NCI-H1436 treated with DMSO at 0.1 percent for 48 hours (cell line): ENCODE results near the gene WASF2.
"Not testable (repeated sequence)": the region's sequence is repeated elsewhere in the genome, so short reads cannot be mapped to it uniquely, and the experiment has no call there.

Experiments
- DNase-seq: peaks from one replicate; lab custom pipeline; 2025; lab: John Stamatoyannopoulos, UW

WASF2 gene

DNA sequence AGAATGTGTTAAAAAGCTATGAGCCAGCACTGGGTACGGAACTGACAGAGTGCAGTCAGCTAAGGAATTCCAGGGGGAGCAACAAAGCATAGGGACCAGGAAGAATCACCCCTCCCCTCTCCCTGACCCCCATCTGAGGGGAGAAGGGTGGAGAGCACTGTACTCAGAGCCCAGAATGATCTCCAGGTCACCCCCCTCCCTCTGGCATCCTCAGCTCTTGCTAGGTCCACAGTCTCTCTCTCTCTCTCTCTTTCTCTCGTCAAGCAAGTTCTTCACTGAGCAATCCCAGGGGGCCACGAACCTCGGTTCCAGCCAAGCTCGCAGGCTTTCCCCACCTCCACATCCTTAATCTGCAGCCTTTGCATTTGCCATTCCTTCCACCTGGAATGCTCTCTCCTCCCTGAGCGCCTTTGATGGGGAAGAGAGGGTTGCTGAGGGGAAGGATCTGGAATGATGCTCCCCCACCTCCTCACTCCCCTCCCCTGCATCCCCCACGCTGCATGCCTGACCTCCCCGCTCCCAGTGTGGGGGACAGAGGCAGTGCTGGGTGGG is 6.7 kb upstream of the WASF2 start:
- no peak for DNase-seq

DNA sequence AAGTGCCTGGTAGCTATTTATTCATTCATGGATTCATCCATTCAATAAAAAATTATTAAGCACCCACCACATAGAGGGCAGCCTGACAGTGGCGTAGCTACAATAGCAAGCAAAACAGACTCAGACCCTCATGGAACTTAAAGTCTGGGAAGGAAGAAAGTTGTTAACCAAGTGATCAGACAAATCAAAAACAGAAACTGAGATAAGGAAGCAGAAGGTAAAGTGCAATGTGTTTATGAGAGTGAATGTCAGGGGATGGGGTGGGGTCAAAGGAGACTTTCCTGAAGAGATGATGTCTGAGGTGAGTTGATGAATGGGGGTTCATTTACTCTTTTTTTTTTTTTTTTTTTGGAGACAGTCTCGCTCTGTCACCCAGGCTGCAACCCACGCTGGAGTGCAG is 2.8 kb upstream of the WASF2 start:
- DNase-seq: no peak

DNA sequence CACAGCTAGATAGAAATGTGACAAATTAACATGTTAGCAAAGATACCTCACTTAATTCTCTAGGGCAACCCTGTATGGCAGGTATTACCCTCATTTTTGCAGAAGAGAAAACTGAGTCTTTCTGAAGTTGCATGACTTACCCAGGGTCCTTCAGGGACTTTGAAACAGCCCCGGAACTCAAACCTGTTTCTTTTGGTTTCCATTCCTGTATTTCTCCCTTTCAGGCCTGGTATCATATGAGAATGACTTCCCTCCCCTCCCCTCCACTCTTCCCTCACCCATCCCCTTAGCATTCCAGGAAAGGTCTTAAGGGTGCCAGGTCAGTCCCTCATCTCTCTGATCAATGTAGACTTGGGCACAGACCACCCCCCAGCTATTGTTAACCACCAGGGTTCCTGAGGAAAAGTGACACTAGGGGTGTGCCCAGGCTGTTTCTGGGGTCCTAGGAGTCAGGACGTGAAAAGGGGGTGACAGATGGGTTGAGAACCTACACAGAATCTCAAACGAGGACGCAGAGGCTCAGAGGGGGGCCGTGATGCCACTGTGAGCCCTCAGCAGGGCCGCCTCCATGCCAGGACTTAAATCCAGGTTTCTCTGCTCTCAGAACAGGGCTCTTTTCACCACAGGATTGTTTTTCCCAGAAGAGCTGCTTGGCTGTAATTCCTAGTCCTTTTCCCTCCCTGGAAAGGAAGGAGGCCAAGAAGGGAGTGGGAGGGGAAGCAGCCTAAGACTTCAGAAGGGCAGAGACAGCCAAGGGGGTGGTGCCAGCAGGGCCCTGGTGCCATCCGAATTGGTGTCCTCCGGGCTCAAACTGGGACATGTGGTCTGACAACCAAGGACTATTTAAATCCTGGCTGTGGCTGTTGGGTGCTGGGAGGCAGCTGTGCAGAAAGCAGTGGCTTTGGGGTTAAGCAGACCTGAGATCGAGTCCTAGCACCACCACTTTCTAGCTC is 2.1 kb upstream of the WASF2 start:
- DNase-seq: no peak

DNA sequence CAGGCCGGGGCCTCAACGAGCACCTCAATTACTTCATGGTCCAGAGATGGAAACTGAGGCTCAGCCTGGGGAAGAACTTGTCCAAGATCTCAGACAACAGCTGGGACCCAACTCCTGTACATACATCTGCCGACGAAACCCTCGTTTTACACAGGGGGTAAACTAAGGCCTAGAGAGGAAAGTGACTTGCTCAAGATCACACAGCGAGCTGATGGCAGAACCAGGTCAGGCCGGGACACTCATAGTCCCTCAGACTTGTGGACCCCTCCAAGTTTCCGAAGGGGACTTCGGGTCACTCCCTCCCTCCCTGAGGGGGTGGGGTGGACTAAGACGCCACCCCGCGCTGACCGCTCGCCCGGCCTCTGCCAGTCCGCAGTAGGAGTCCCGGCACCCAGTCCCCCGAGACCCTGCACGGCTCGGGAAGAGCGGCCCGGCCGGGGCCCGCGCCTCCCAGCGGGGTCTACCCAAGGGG is 430 bp downstream of the WASF2 start:
- no peak for DNase-seq

DNA sequence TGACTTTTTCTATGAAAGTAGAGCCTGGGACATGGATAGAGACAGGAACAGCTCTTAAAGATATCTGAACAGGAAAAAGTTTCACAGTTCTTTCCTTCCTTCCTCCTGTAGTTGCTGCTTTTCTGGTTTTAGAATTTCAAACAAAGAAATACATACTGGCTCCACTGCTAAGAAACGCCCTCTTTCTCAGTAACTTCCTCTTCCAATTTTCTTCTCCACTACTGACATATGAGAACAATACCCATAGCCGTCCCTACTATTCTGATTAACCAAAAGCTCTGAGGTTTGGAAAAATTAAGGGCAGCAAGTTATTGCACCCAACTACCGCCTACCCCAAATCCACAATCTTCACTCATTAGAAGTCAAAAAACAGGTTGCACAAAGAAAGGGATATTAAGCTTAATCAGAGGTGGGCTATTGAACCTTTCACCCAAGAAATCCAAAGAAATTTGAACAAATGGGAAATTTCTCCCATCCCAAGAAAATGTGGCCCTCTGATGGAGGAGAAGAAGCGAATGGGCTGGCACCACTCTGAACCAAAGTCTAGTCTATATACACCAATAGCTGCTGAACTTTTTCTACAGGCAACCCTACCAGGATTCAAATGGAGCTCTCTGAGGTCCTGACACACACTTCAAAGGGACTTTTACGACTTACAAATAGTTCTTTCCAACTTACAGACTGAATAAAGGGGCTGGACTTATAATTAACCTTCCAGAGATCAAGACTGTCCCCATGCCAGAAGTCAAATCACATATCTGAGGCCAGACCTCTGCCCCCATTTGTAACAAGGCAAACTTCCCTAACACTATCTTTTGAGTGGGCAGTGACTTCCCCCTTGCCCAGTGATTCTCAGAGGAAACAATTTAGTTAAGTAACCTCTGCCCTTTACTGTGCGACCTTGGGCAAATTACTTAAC is 1.7 kb downstream of the WASF2 start:
- DNase-seq: no peak

DNA sequence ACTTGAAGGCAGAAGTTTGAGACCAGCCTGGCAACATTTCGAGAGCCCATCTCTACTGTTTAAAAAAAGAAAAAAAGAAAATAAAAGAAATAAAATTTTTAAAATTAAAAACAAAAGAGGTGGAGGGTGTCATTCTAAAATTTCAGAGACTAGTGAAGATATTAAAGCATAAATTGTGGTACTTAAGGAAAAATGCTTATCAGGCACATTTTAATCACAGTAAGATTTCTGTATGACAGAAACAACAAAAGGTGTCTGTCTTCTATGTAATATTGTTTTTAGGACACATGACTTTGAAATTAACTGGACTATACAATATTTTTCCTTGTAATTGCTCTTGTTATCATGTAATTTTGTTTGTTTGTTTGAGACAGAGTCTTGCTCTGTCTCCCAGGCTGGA is 4.6 kb downstream of the WASF2 start:
- DNase-seq: no peak

DNA sequence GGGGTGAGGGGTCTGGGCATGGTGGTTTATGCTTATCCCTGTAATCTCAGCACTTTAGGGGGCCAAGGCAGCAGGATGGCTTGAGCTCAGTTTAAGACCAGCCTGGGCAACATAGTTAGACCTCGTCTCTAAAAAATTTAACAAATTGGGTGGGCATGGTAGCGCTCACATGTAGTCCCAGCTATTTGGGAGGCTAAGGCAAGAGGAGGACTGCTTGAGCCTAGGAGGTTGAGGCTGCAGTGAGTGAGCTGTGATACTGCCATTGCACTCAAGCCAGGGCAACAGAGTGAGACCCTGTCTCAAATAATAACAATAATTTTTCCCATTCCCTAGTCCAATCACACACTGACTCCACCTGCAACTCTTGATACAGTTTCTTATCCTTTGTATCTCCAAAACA is 6.3 kb downstream of the WASF2 start:
- no peak for DNase-seq

DNA sequence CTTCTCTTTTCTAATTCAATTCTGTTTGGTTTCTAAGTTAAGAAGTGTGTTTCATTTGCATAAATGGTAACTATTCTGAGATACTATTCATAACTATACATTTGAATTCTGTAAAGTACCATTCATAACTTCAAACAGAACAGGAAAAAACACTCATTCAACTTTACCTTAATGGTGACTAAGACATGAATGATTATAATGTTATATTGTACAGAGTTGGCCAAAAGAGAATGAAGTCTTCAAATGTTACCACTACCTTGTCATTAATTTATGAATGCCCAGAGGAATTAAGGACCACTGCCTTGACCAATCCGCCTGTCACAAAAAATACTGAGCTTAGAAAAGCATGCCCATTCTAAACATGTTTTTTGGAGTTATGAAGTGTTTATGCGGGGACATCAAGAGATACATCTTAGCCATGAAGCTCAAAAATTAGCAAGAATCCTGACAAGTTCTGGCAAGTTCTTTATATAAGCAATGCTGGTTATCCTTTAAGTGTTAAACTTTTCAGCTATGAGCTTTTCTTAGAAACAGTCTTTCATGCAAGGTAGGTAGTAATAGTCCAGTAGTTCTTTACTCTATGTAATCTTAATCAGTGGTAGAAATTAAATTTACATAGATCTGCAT is 7.9 kb downstream of the WASF2 start:
- DNase-seq: no peak

DNA sequence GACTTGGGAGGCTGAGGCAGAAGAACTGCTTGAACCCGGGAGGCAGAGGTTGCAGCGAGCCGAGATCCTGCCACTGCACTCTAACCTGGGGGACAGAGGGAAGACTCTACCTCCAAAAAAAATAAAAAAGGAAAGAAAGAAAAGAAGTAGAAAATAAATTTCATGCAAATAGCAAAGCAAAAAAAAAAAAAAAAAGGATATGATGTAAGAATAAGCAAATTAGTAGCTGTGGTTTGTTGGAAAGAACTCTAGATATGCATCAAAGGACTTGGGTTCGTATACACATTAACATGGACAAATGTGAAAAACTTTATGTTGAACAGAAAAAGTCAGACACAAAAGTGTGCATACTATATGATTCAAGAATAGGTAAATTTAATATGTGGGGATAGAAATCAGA is 11.9 kb downstream of the WASF2 start:
- DNase-seq: no peak

DNA sequence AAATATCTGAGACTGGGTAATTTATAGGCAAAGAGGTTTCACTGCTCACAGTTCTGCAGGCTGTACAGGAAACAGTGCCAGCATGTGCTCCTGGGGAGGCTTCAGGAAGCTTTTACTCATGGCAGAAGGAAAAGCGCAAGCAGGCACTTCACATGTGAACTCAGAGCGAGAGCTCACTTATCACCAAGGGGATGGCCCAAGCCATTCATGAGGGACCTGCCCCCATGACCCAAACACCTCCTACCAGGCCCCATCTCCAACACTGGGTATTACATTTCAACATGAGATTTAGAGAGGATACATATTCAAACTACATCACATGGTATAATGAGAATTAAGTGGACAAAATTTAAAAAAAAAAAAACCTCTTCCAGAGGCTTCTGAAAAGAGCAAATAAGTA is 13.7 kb downstream of the WASF2 start:
- no peak for DNase-seq

DNA sequence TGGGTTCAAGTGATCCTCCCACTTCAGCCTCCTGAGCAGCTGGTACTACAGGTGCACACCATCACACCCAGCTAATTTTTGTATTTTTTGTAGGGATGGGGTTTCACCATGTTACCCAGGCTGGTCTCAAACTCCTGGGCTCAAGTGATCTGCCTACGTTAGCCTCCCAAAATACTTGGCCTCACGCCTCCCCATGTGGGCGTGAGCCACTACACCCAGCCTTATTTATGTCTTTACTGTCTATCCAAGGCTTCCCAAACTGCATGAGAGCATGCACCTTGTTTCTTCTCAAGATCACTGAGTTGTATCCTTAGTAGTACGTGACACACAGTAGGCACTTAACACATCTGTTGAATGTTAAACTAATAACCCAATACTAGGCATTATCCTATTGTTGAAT is 14.2 kb downstream of the WASF2 start:
- DNase-seq: no peak

DNA sequence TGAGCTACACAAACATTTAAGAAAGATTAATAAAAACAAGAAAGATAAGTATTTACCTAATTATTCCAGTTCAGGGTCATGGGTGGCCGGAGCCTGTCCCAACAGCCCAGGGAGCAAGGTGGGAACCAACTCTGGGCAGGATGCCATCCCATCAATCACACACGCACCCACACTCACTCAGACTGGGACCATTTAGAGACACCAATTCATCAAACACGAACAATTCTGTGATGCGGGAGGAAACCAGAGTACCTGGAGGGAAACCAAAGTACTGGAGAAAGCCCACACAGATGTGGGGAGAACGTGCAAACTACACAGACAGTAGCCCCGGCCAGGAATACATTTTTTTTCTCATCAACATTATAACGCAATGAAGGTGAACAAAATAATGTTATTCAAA is 16.2 kb downstream of the WASF2 start:
- no peak for DNase-seq

DNA sequence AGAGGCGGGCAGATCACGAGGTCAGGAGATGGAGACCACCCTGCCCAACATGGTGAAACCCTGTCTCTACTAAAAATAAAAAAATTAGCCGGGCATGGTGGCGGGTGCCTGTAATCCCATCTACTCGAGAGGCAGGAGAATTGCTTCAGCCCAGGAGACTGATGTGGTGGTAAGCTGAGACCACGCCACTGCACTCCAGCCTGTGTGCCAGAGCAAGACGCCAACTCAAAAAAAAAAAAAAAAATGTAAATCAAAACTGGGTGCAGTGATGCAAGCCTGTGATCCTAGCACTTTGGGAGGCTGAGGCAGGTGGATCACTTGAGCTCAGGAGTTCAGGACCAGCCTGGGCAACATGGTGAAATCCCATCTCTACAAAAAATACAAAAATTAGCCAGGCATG is 17.9 kb downstream of the WASF2 start:
- not testable (repeated sequence) for DNase-seq

DNA sequence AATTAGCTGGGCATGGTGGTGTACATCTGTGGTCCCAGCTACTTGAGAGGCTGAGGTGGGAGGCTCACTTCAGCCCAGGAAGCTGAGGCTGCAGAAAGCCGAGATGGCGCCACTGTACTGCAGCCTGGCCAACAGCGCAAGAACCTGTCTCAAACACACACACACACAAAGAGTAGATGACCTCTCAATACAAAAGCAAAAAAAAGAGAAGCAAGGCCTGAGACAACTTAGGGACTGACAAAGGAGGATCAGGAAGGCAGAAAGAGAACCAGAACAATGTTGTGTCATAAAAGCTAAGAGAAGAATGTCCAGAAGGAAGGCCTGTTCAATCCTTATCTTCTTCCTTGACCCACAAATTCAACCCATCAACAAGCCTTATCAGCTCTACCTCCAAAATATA is 18.5 kb downstream of the WASF2 start:
- no peak for DNase-seq

DNA sequence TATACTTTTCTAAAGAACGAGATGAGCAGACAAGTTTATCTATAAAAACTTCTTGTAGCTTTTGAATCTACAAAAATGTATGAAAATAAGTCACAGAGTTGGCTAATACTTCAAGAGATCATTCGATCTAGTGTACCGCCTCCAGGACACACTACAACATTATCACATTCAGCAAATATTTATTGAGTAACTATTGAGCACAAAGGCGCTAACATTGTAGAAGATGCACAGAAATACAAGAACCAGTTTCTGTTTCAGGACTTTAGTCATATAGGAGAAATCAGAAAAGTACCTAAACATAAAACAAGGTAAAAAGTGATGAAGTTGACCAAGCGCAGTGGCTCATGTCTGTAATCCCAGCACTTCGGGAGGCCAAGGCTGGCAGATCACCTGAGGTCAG is 20.6 kb downstream of the WASF2 start:
- no peak for DNase-seq

DNA sequence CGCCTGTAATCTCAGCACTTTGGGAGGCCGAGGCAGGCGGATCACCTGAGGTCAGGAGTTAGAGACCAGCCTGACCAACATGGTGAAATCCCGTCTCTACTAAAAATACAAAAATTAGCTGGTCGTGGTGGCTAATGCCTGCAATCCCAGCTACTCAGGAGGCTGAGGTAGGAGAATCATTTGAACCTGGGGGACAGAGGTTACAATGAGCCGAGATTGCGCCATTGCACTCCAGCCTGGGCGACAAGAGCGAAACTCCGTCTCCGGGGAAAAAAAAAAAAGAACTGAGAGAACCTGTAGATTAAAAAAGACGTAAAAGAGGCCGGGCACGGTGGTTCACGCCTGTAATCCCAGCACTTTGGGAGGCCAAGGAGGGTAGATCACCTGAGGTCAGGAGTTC is 21.6 kb downstream of the WASF2 start:
- not testable (repeated sequence) for DNase-seq

DNA sequence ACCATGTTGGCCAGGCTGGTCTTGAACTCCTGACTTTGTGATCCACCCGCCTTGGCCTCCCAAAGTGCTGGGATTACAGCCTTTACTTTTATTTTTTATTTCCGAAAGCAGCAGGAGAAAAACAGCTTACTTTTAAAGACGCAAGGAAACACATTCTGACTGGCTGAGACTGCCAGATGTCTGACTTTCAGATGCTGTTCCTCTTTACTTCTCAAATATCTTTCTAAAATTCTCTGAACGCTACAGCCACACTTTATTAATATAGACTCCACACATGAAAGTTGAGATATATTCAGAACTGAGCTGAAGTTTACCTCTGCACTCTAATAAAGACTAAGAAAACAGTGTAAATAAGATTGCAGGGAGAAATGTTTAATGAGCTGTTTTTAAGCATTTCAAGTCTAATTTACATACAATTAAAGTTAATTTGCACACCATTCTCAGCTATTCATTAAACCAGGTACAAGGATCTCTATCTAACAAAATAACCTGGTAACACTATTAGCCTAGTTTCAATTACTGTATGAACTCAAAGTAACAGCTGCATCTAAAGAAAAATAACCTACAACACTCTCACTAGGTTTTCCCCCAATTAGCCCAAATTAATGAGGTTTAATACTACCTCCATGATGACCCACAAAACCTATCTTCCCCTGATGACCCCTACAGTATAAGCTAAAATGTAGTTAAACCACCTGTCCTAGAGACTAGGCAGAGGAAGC is 24.9 kb downstream of the WASF2 start:
- no peak for DNase-seq

DNA sequence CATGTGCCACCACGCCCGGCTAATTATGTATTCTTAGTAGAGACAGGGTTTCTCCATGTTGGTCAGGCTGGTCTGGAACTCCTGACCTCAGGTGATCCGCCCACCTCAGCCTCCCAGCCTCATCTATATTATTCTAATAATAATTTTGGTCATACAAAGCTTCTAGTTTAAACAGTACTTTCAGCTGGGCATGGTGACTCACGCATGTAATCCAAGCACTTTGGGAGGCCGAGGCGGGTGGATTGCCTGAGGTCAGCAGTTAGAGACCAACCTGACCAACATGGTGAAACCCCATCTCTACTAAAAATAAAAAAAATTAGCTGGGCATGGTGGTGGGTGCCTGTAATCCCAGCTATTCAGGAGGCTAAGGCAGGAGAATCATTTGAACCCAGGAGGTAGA is 26.1 kb downstream of the WASF2 start:
- not testable (repeated sequence) for DNase-seq

DNA sequence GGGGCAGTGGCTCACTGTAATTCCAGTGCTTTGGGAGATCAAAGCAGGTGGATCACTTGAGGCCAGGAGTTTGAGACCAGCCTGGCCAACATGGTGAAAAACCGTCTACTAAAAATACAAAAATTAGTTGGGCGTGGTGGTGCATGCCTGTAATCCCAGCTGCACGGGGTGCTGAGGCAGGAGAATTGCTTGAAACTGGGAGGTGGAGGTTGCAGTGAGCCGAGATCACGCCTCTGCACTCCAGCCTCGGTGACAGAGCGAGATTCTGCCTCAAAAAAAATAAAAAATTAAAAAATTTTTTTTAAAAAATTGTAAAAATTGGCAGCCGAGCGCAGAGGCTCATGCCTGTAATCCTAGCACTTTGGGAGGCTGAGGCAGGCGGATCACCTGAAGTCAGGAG is 31.4 kb downstream of the WASF2 start:
- DNase-seq: not testable (repeated sequence)

DNA sequence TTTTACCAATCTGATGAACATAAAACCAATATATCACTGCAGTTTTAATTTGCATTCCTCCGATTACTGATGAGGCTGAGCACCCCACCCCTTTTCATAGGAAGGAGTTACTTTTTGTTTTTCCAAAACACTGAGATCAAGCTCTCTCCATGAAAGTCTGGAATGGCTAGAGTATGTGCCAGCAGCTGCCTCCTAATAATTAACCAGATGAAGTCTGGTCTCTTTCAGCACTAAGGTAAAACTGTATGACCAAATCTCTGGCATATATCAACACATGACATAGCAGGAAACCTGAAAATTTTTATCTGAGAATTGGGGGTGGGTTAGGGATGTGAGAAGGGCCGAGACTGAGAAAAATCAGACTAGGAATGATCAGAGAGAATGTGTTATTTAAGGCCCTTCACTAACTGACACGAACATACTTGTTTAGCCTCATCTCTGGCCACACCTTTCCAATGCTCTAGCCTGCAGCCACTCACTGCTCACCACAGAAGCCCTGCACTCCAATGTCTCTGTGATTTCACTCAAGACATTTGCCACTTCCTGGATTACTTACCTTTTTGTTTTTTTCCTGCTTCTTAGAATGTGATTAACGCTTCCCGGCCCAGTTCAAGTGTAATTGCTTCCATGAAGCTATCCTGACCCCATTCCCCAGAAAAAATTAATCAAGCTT is 34.7 kb downstream of the WASF2 start:
- no peak for DNase-seq

DNA sequence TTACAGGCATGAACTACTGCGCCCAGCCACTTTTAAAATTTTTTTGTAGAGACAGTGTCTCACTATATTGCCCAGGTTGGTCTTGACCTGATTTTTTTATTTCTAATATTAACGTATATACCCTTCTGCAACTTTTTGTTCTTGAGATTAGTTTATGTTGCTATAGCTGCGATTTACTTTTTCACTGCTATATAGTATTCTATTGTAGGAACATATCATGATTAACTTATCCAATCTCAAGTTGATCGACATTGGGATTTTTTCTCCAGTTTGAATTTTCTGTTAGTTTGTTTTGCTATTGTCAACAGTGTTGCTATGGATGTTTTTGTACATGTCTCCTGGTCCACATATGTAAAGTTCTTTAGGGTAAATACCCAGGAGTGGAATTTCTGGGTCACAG is 35.4 kb downstream of the WASF2 start:
- no peak for DNase-seq
